ENCODE measurements around the gene TMC4. TPM values are rescaled to one million over a fixed set of nuclear protein-coding genes. Genes with fewer than 3 reads are reported as not detected.

TMC4 gene
- polyA plus RNA-seq, 1 donor from 2014 or later: 0.15 TPM

- Histone ChIP-seq H3K4me2 (ENCODE audit: low read length) (peak within 1 kb of the TSS; percentile 99), H3K9me3 (ENCODE audit: low read length) (no peaks in the 10 kb centered on the region), H3K9me2 (ENCODE audit: insufficient read depth, low read length) (no peaks in the 10 kb centered on the region), H3F3A (ENCODE audit: insufficient read depth, low read length, poor library complexity, severe bottlenecking) (no peaks in the 10 kb centered on the region), H3K27me3 (ENCODE audit: insufficient read depth, low read depth, low read length) (no peaks in the 10 kb centered on the region), H3K4me3 (ENCODE audit: low read length) (peak within 1 kb of the TSS; percentile 79), H4K20me1 (ENCODE audit: insufficient read depth) (no peaks in the 10 kb centered on the region), H3K9ac (ENCODE audit: low read length) (peak within 1 kb of the TSS; percentile 78), H3K79me2 (replicated peaks; ENCODE audit: insufficient read depth, low read length) (peaks cover 9% of the 10 kb centered on the region), H3K27ac (ENCODE audit: low read length) (peak within 1 kb of the TSS; percentile 91), H2AFZ (ENCODE audit: low read depth, low read length) (peak within 1 kb of the TSS; percentile 81), H3K36me3 (ENCODE audit: insufficient read depth, low read length) (no peaks in the 10 kb centered on the region)
- TF ChIP-seq TAF1 (IDR thresholded peaks at IDR 0.05; ENCODE audit: low read depth): peak; percentile 70
- TF ChIP-seq EP300 (conservative IDR thresholded peaks at IDR 0.05; ENCODE audit: poor library complexity, severe bottlenecking): peak; percentile 65
- TF ChIP-seq MXI1 (conservative IDR thresholded peaks at IDR 0.05; ENCODE audit: poor library complexity, severe bottlenecking): peak; percentile 95
- peak; percentile 84 for TF ChIP-seq CTCF (IDR thresholded peaks at IDR 0.05; ENCODE audit: poor library complexity, severe bottlenecking)
- peak; percentile 53 for TF ChIP-seq SMC3 (conservative IDR thresholded peaks at IDR 0.05; ENCODE audit: poor library complexity)
- peak; percentile 83 for TF ChIP-seq POLR2AphosphoS5 (IDR thresholded peaks at IDR 0.05)
- peak; percentile 25 for TF ChIP-seq RAD21 (conservative IDR thresholded peaks at IDR 0.05)
- TF ChIP-seq EZH2 (IDR thresholded peaks at IDR 0.05; ENCODE audit: borderline replicate concordance, insufficient read depth, low read length, poor library complexity, severe bottlenecking): no peak
- TF ChIP-seq, protein P1, sequence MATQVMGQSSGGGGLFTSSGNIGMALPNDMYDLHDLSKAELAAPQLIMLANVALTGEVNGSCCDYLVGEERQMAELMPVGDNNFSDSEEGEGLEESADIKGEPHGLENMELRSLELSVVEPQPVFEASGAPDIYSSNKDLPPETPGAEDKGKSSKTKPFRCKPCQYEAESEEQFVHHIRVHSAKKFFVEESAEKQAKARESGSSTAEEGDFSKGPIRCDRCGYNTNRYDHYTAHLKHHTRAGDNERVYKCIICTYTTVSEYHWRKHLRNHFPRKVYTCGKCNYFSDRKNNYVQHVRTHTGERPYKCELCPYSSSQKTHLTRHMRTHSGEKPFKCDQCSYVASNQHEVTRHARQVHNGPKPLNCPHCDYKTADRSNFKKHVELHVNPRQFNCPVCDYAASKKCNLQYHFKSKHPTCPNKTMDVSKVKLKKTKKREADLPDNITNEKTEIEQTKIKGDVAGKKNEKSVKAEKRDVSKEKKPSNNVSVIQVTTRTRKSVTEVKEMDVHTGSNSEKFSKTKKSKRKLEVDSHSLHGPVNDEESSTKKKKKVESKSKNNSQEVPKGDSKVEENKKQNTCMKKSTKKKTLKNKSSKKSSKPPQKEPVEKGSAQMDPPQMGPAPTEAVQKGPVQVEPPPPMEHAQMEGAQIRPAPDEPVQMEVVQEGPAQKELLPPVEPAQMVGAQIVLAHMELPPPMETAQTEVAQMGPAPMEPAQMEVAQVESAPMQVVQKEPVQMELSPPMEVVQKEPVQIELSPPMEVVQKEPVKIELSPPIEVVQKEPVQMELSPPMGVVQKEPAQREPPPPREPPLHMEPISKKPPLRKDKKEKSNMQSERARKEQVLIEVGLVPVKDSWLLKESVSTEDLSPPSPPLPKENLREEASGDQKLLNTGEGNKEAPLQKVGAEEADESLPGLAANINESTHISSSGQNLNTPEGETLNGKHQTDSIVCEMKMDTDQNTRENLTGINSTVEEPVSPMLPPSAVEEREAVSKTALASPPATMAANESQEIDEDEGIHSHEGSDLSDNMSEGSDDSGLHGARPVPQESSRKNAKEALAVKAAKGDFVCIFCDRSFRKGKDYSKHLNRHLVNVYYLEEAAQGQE (IDR thresholded peaks at IDR 0.05; ENCODE audit: borderline replicate concordance): peak; percentile 62
Observed at GRCh38 chr19:54159352-54160181, 13.4 kb downstream of the TMC4 start, which contains the start of gene LENG1. Gene LENG1, minus strand, starts transcription at chr19:54159721. Its CDS starts 26 bp downstream, at chr19:54159695.

DNA sequence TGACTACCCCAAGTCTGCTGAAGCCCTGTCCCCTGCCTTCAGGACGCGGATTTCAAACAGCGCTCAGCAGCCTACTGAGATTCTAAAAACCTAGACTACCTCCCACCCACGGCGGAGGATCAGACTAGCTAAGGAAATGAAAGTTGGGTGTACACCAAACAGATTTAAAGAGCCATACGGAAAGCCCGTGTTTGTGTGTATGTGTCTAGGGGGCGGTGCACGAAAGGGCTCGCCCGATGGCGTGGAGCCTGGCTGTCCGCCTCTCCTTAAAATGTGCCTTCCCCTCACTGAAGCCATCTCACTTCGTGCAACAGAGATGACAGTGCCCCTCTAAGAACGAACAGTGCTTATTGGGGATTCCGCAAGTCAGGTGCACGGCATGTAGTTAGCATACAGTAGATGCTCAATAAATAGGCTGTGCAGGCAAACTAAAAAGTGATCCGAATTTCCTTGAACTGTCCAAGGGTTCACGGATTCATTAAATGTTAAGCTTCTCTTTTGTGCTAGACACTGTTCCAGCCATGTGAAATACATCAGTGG, 14.1 kb downstream of the TMC4 start:
- Histone ChIP-seq H3K27ac (ENCODE audit: low read length) (peak overlapping the region; percentile 91), H3K27me3 (ENCODE audit: insufficient read depth, low read depth, low read length) (no peaks in the 10 kb centered on the region), H3K9me3 (ENCODE audit: low read length) (no peaks in the 10 kb centered on the region), H3K4me3 (ENCODE audit: low read length) (peak overlapping the region; percentile 79), H3K9ac (ENCODE audit: low read length) (peak overlapping the region; percentile 78), H4K20me1 (ENCODE audit: insufficient read depth) (no peaks in the 10 kb centered on the region), H2AFZ (ENCODE audit: low read depth, low read length) (peak overlapping the region; percentile 61), H3K36me3 (ENCODE audit: insufficient read depth, low read length) (no peaks in the 10 kb centered on the region), H3K4me2 (ENCODE audit: low read length) (peak overlapping the region; percentile 99), H3K79me2 (replicated peaks; ENCODE audit: insufficient read depth, low read length) (peaks cover 9% of the 10 kb centered on the region), H3F3A (ENCODE audit: insufficient read depth, low read length, poor library complexity, severe bottlenecking) (no peaks in the 10 kb centered on the region), H3K9me2 (ENCODE audit: insufficient read depth, low read length) (no peaks in the 10 kb centered on the region)
- no peak for TF ChIP-seq EZH2 (IDR thresholded peaks at IDR 0.05; ENCODE audit: borderline replicate concordance, insufficient read depth, low read length, poor library complexity, severe bottlenecking)
- TF ChIP-seq MXI1 (conservative IDR thresholded peaks at IDR 0.05; ENCODE audit: poor library complexity, severe bottlenecking): no peak
- no peak for TF ChIP-seq SMC3 (conservative IDR thresholded peaks at IDR 0.05; ENCODE audit: poor library complexity)
- no peak for TF ChIP-seq POLR2AphosphoS5 (IDR thresholded peaks at IDR 0.05)
- no peak for TF ChIP-seq EP300 (conservative IDR thresholded peaks at IDR 0.05; ENCODE audit: poor library complexity, severe bottlenecking)
- no peak for TF ChIP-seq CTCF (IDR thresholded peaks at IDR 0.05; ENCODE audit: poor library complexity, severe bottlenecking)
- TF ChIP-seq RAD21 (conservative IDR thresholded peaks at IDR 0.05): no peak
- no peak for TF ChIP-seq TAF1 (IDR thresholded peaks at IDR 0.05; ENCODE audit: low read depth)
- TF ChIP-seq, protein P1 (IDR thresholded peaks at IDR 0.05; ENCODE audit: borderline replicate concordance): no peak

Measured in neural cell (in vitro differentiated cells).